HG03135 (cell line): ENCODE measurements around the gene SAG.

Experiments used
- ATAC-seq: cut with Tn5 transposase; IDR thresholded peaks from one replicate; pipeline ENCODE4 v1.9.1; 2021; ENCODE audit warnings: mild to moderate bottlenecking, moderate library complexity; ENCODE audit not compliant: unreplicated experiment

Gene SAG

DNA sequence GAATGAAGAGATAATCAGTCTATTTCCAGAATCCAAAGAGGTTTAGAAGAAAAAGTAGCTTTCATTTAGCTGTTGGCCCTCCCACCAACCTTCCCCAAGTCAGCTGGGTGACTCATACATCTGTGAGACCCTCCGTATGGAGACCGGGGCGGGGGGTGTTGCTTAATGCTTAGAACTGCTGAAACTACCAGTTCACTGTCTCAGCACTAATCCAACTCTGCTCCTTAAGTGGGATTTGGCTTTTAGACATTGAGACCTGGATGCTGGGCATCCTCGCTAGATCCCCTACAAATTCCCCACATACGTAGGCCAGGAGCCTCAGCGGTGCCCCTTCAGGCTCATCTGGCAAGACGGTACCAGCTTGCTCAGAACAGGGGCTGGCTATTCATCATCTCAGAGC is at the start of gene SAG:
Gene SAG (plus strand): TSS at position 252 of the 400 bp plus-strand sequence. CDS start 1,374 bp downstream, outside the sequence.
- no peak for ATAC-seq

GRCh38 chr2:233258211-233258610 is 49.4 kb upstream of the SAG start:
- no peak for ATAC-seq

DNA sequence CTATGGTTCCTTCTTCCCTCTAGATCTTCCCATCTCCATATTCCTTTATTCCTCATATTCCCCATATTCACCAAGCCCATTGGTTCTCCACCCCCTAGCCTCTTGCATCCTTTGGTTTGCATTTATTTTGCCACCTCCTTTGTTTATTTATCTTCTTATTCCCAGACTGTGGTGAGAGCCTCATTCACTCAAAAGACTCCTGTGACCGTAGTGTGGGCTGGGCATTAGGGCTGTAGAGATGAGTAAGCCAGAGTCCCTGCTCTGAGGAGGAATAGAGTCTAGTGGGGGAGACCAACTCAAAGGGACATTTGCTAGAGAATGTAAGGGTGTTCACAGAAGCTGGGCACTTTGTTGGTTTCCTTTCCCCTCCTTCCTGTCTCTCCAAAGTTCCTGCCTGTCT is 47.9 kb upstream of the SAG start:
- no peak for ATAC-seq

GRCh38 chr2:233260661-233261060 is 47.0 kb upstream of the SAG start:
- no peak for ATAC-seq

DNA sequence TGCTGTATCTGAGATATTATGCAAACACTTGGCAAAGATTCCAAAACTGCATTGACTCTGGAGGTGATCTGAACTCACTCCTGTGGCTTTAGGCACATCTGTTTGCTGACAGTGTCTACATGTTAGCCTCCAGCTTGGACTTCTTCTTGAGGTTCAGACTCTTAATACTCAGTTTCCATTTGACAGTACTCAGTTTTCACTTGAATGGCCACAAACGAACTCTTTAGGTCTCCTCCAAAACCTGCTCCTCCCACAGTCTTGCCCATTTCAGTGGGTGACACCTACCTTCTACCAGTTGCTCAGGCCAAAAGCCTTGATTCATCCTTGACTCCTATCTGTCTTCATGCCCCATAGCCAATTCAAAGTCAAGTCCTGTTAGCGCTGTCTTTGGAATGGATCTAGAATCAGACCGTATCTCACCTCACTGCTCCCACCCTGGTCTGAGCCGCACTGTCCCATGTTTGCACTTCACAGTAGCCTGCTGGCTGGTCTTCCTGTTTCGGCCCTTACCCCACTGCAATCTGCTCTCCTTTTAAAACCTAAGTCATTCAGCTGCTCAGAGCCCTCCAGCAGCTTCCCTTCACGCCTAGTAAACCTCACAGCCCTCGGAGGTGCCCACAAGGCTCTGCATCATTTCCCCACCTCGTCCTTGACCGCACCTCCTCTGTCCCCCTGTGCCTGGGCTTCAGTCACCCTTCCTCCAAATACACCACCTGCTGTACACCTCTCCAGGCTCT is 45.6 kb upstream of the SAG start:
- ATAC-seq = no peak

DNA sequence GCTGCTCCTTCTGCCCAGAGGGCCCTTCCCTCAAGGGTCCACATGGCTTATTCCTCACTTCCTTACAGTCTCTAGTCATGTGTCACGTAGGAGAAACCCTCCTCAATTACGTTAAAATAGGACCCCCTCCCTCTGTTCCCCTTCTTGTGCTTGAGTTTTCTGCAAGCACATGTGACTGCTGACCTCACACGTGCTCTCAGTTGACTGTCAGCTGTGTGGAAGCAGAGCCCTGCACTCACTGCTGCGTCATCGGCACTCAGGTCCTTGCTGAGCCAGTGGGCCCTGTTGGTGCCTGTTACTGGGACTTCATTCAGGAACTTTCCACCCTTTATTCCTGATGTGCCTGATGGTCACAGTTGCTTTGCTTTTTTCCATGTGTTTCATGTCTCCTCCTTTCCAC is 45.1 kb upstream of the SAG start:
- no peak for ATAC-seq

GRCh38 chr2:233263045-233263570 is 44.5 kb upstream of the SAG start:
- ATAC-seq = no peak

DNA sequence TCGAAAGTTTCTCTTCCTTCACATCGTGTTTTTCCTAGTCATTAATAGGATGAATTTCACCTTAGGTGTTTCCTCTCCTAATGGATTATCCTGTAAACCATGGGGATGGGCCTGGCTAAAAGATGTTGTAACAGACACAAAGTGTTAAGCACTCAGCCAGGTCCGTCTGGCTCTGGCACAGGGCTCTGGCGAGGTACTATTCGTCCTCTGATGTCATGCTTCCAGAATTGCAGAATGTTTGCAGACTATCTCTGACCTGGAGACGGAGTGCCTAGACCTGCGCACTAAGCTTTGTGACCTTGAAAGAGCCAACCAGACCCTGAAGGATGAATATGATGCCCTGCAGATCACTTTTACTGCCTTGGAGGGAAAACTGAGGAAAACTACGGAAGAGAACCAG is 42.9 kb upstream of the SAG start:
- no peak for ATAC-seq

DNA sequence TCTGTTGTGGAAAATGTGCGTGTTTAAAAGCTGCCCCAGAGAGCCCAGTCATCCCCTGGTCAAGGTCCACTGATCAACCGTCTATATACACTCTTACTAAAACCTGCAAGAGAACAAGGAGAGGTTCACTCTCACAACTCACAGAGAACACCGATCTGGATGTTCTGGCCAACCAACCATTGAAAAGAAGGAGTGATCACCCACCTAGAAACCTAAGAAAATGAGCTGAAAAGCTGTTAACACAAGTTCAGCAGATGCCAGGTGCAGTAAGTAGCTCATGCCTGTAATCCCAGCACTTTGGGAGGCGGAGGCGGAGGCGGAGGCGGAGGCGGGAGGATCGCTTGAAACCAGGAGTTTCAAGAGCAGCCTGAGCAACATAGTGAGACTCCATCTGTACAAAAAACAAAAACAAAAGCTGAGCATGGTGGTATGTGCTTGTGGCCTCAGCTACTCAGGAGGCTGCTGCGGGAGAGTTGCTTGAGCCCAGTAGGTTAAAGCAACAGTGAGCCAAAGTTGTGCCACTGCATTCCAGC is 41.7 kb upstream of the SAG start:
- no peak for ATAC-seq

DNA sequence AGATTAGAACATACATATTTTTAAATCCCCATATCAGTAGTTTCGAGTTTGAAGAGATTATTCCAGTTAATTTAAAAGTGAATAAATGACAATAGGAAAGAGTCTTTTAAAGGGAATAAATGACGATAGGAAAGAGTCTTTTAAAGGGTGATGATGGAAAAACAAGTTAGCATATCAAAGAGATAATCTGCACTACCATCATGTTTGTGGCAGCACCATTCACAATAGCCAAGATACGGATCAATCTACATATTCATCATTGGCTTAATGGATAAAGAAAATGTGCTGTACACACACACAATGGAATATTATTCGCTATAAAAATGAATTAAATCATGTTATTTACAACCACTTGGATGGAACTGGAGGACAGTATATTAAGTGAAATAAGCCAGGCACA is 41.1 kb upstream of the SAG start:
- ATAC-seq = no peak

GRCh38 chr2:233267516-233268245 is 39.9 kb upstream of the SAG start:
- ATAC-seq = peak; percentile 88

- no peak for ATAC-seq
Observed at GRCh38 chr2:233270366-233270765, 37.2 kb upstream of the SAG start.

DNA sequence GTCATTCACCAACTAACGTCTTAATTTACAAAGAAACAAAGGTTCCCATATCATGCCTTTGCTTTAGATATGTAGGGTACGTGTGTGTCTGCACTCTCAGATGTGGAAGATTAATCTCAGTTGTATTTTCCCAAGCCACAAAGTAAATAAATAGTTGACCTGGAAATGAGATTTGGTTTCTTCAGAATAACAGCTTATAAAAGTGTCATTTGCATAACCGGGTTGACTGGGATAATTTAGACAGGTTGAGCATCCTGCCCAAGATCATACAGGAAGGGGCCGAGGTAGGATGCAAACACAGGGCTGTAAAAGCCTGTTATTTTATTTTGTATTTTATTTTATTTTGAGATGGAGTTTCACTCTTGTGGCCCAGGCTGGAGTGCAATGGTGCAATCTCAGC is 36.7 kb upstream of the SAG start:
- ATAC-seq = no peak

DNA sequence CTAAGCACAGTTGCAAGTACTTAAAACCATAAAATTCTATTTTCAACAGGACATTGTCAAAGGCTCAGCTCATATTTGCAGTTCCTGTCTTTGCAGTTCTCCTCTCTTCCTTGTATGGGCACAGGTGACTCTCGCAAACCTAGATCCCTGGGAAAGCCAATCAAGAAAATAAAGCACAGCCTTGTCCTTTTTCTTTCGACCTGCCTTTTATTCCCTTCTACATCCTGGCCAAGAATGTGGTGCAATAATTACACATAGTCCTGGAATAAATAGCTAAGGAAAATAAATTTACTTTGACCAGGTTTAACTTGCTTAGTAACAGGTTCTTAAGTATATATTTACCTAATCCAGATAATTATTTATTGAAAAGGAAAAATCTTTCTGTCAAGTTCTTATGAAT is 35.9 kb upstream of the SAG start:
- ATAC-seq = no peak

GRCh38 chr2:233273120-233273519 is 34.5 kb upstream of the SAG start:
- no peak for ATAC-seq

GRCh38 chr2:233275223-233275622 is 32.4 kb upstream of the SAG start:
- no peak for ATAC-seq

DNA sequence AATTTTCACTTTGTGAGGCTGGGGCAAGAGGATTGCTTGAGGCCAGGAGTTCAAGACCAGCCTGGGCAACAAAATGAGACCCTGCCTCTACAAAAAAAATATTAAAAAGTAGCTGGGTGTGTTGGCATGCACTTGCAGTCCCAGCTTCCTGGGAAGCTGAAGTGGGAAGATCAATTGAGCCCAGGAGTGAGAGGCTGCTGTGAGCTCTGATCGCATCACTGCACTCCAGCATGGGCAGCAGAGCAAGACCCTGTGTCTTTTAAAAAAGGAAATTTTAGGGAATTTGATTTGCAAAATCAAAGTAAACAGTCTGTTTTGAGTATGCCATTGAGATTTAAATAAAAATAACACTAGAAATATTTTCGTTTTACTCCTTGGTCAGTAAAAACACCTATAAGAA is 28.7 kb upstream of the SAG start:
- ATAC-seq = no peak

DNA sequence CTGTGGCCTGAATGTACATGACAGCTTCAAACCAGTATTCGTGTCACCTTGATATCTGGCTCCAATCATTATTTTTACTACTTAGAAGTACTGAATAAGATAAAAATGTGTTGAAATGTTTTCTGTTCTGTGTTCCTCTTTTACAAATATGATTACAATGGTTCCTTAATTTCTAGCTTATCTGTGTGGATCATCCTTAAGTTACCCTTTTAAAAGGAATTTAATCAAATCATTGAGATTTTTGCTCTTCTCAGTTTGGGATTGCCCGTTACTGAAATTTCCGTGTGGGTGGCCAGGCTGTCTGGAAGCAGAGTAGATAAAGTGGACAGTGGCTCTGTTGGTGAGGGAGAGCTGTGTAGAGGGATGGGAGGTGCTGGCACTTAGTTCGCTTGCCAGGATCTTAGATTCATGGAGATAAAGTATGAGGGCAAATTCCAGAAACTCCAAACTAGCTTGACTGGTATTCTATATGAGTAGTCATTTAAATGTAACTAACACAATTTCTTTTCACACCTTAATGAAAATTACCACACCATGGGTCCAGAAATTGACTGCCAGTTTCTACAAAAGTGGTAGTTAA is 27.4 kb upstream of the SAG start:
- ATAC-seq = no peak

- ATAC-seq = no peak
Observed at GRCh38 chr2:233281553-233281952, 26.1 kb upstream of the SAG start.

DNA sequence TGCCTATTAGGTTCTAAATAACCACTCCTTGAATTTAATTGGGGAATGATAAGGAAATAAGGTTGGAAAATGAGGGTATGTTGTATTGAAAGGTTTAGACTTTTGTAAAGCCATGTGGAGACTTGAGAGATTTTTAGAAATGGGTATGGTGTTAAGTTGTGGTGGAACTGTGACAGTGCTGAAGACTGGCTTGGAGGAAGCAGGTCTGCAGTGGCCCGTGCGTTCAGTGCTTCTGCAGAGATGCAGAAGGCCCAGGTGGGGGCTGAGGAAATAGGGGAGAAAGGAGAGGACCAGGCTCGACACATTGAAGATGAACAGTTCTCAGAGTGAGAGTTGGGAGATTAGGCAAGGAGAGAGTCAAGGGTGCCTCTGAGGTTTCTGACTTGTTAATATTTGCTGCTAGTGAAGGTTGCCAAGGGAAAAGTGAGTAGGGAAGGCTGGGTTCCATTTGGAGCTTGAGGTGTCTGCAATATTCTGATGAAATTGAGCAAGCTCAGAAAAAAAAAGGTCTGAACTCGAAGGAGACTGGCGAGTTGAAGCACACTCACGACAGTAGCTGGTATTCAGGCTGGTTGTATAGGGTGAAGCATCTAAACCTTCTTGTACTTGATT is 25.5 kb upstream of the SAG start:
- ATAC-seq = no peak

GRCh38 chr2:233285921-233286320 is 21.7 kb upstream of the SAG start:
- no peak for ATAC-seq
